Sigmoid colon (tissue), 7 donors: ENCODE results near the gene NPIPB2. TPM values are rescaled to one million over a fixed set of nuclear protein-coding genes. Genes with fewer than 3 reads are reported as not detected.

ENCODE experiments used
- DNase-seq: peaks from one replicate; pipeline ENCODE4 v3.0.0-alpha.2; 2019
- H3K27ac ChIP-seq, 4 donors: fragments of 200-600 bp; sonication (generic); one replicate each; pipeline ENCODE4 v1.5.1; 2016 to 2019; ENCODE audit warnings: mild to moderate bottlenecking in 1 of 4
- H3K27me3 ChIP-seq, 3 donors: fragments of 200-600 bp; sonication (generic); one replicate each; pipeline ENCODE4 v1.5.1; 2019; ENCODE audit warnings: mild to moderate bottlenecking in 1 of 3
- H3K36me3 ChIP-seq, 4 donors: fragments of 200-600 bp; sonication (generic); one replicate each; pipeline ENCODE4 v1.5.1; 2016 to 2019
- H3K4me1 ChIP-seq, 4 donors: fragments of 200-600 bp; sonication (generic); one replicate each; pipeline ENCODE4 v1.5.1; 2017 to 2019
- H3K4me3 ChIP-seq, 4 donors: fragments of 200-600 bp; sonication (generic); one replicate each; pipeline ENCODE4 v1.5.1; 2017 to 2019; ENCODE audit warnings: mild to moderate bottlenecking in 2 of 4, moderate library complexity in 1 of 4
- H3K9me3 ChIP-seq, 4 donors: fragments of 200-600 bp in 3 of 4; sonication (generic) in 3 of 4; one replicate each; pipeline versions ENCODE4 v1.5.1 to v1.6.1; 2013 to 2019
- CTCF ChIP-seq, 4 experiments: fragments of 450-650 bp in 3 of 4; fragments of 200-600 bp in 1 of 4; IDR thresholded peaks; one replicate each; pipeline ENCODE4 v1.5.1; 2016 to 2019; ENCODE audit warnings: antibody characterized with exemption in 4 of 4, mild to moderate bottlenecking in 3 of 4, moderate library complexity in 2 of 4
- EP300 ChIP-seq, 4 donors: sonication (generic); formaldehyde crosslinking; IDR thresholded peaks; one replicate each; pipeline ENCODE4 v1.6.1; 2017; ENCODE audit warnings: antibody characterized with exemption in 4 of 4
- POLR2A ChIP-seq, 2 donors: fragments of 450-650 bp; IDR thresholded peaks; one replicate each; pipeline ENCODE4 v1.6.1; 2016; ENCODE audit warnings: antibody characterized with exemption in 2 of 2, mild to moderate bottlenecking in 2 of 2, moderate library complexity in 2 of 2
- POLR2AphosphoS5 ChIP-seq, 4 donors: sonication (generic); formaldehyde crosslinking; IDR thresholded peaks; one replicate each; pipeline ENCODE4 v1.6.1; 2017; ENCODE audit warnings: antibody characterized with exemption in 4 of 4
- WGBS, 2 donors: extraction: QIAGEN DNeasy Blood & Tissue Kit; methylation state at CpG; one replicate each; pipeline ENCODE4 v1.1.7; 2013; 5-methylcytosine and 5-hydroxymethylcytosine counted together
- intact Hi-C: fragments of 100-400 bp; cut with DNase I; formaldehyde crosslinking; loops from one replicate; pipeline ENCODE4 v1.15.1; 2023
- polyA plus RNA-seq, 3 donors: library from polyadenylated mRNA; stranded (reverse); fragments of 200-250 nt; gene quantifications; one replicate each; pipeline ENCODE4 v1.2.3, GENCODE V29; 2013
- total RNA-seq, 4 donors: library from RNA; depleted of rRNA; stranded (reverse); fragments of >200 nt; gene quantifications; one replicate each; pipeline ENCODE4 v1.1.0, GENCODE V29; 2016
- donor health status: healthy with polysubstance abuse.
- donor health status: Bipolar disorder and iron deficiency.
- donor health status: healthy.

NPIPB2 gene
- total and polyA plus RNA-seq, 7 donors = 1.6 to 36.8 (median 3.0) TPM

- Histone ChIP-seq H3K27ac (no peak overlapping the region), H3K27me3 (no peaks in the 10 kb centered on the region), H3K36me3 (no peaks in the 10 kb centered on the region), H3K9me3 (no peaks in the 10 kb centered on the region), H3K4me1 (peaks cover 0 to 29% (median 23%) of the 10 kb centered on the region in 4 donors), H3K4me3 (no peak overlapping the region)
- no peak for DNase-seq
- TF ChIP-seq EP300 (IDR thresholded peaks at IDR 0.05) = no peak
- TF ChIP-seq POLR2AphosphoS5 (IDR thresholded peaks at IDR 0.05) = no peak
- TF ChIP-seq POLR2A (IDR thresholded peaks at IDR 0.05) = no peak
- TF ChIP-seq CTCF (IDR thresholded peaks at IDR 0.05) = no peak
- 74 to 83% methylated on average over 5 of the region's 5 CpGs for WGBS, 2 donors
- intact Hi-C loops = no loop called here
Observed at GRCh38 chr16:11980136-11980844, 38.4 kb upstream of the NPIPB2 start.

- H3K27ac ChIP-seq = no peak overlapping the region
- intact Hi-C loops = loop anchor here (5.0 kb wide), 3 partner anchors 88 to 182 kb away; partner anchors contain the start of genes RSL1D1 and ZC3H7A
- peaks cover 0 to 29% (median 23%) of the 10 kb centered on the region in 4 donors for H3K4me1 ChIP-seq
- 76 to 88% methylated on average over 9 of the region's 9 CpGs for WGBS, 2 donors
- H3K36me3 ChIP-seq = no peaks in the 10 kb centered on the region
- H3K27me3 ChIP-seq = no peaks in the 10 kb centered on the region
- no peak for DNase-seq
- H3K4me3 ChIP-seq = no peak overlapping the region
- H3K9me3 ChIP-seq = no peaks in the 10 kb centered on the region
- no peak for TF ChIP-seq EP300 (IDR thresholded peaks at IDR 0.05)
- TF ChIP-seq POLR2A (IDR thresholded peaks at IDR 0.05) = no peak
- TF ChIP-seq CTCF (IDR thresholded peaks at IDR 0.05) = no peak
- TF ChIP-seq POLR2AphosphoS5 (IDR thresholded peaks at IDR 0.05) = no peak
Observed at GRCh38 chr16:11979013-11979672, 37.3 kb upstream of the NPIPB2 start.

- H3K36me3 ChIP-seq = no peaks in the 10 kb centered on the region
- intact Hi-C loops = loop anchor here (5.0 kb wide), 3 partner anchors 89 to 181 kb away; partner anchors contain the start of genes RSL1D1 and ZC3H7A
- peak overlapping the region; percentile 82 to 92 (median 90) for H3K27ac ChIP-seq
- 74 to 80% methylated on average over 2 of the region's 2 CpGs for WGBS, 2 donors
- H3K27me3 ChIP-seq = no peaks in the 10 kb centered on the region
- TF ChIP-seq EP300 (IDR thresholded peaks at IDR 0.05) (no peak), POLR2AphosphoS5 (IDR thresholded peaks at IDR 0.05) (no peak), POLR2A (IDR thresholded peaks at IDR 0.05) (no peak), CTCF (IDR thresholded peaks at IDR 0.05) (no peak)
- H3K4me1 ChIP-seq = peaks cover 0 to 29% (median 23%) of the 10 kb centered on the region in 4 donors
- H3K4me3 ChIP-seq = peak overlapping the region in 3 of 4 donors; percentile 89 to 98 (median 94)
- DNase-seq = no peak
- no peaks in the 10 kb centered on the region for H3K9me3 ChIP-seq
Observed at GRCh38 chr16:11978080-11978479, 36.2 kb upstream of the NPIPB2 start.

- H3K27me3 ChIP-seq = no peaks in the 10 kb centered on the region
- intact Hi-C loops = loop anchor here (2.0 to 5.0 kb wide), 4 partner anchors 61 to 180 kb away; partner anchors contain the start of genes RSL1D1 and ZC3H7A
- no peaks in the 10 kb centered on the region for H3K36me3 ChIP-seq
- TF ChIP-seq POLR2AphosphoS5 (IDR thresholded peaks at IDR 0.05) (peak; percentile 22 to 80 (median 48)), CTCF (IDR thresholded peaks at IDR 0.05) (no peak)
- H3K4me1 ChIP-seq = peaks cover 0 to 29% (median 23%) of the 10 kb centered on the region in 4 donors
- DNase-seq = peak; percentile 80
- peak overlapping the region; percentile 76 to 98 (median 92) for H3K4me3 ChIP-seq
- peak overlapping the region; percentile 82 to 92 (median 90) for H3K27ac ChIP-seq
- WGBS, 2 donors = 31 to 38% methylated on average over 12 of the region's 12 CpGs
- no peaks in the 10 kb centered on the region for H3K9me3 ChIP-seq
Observed at GRCh38 chr16:11977376-11978041, 35.7 kb upstream of the NPIPB2 start.
